Lower leg skin (tissue), 3 donors: ENCODE measurements around the gene RHOB.

Source experiments
- CTCF ChIP-seq, 3 donors: fragments of 450-650 bp; IDR thresholded peaks; one replicate each; pipeline ENCODE4 v1.5.1; 2016; ENCODE audit warnings: antibody characterized with exemption in 3 of 3, mild to moderate bottlenecking in 3 of 3, moderate library complexity in 2 of 3
- POLR2A ChIP-seq, 2 donors: fragments of 450-650 bp; IDR thresholded peaks; one replicate each; pipeline ENCODE4 v1.6.1; 2016 to 2017; ENCODE audit warnings: antibody characterized with exemption in 2 of 2, mild to moderate bottlenecking in 1 of 2, moderate library complexity in 1 of 2

- TF ChIP-seq CTCF (IDR thresholded peaks at IDR 0.05) (no peak), POLR2A (IDR thresholded peaks at IDR 0.05) (no peak)
Measured at GRCh38 chr2:20494241-20494640, 47.4 kb downstream of the RHOB start.
